PC-9 (cell line): ENCODE measurements around the gene TRMT2A. TPM values are rescaled to one million over a fixed set of nuclear protein-coding genes. Genes with fewer than 3 reads are reported as not detected.

ENCODE experiments used
- BruUV-seq: library from RNA; stranded (reverse); fragments of 400-500 nt; replicated peaks from 2 replicates; lab custom pipeline; 2021; lab: Mats Ljungman, UMichigan
- CTCF ChIA-PET: fragments of 300-600 bp; sonication (Branson Sonifier 250); formaldehyde crosslinking; loops from one replicate; lab custom pipeline; 2022; ENCODE audit warnings: antibody characterized with exemption; lab: Charles Lee
- POLR2A ChIA-PET: fragments of 300-600 bp; sonication (Branson Sonifier 250); formaldehyde crosslinking; loops from one replicate; lab custom pipeline; 2022; ENCODE audit warnings: antibody characterized with exemption; ENCODE audit not compliant: unreplicated experiment; lab: Charles Lee
- DNase-seq, 2 experiments: peaks; one replicate each; pipeline versions ENCODE4 v3.0.0 to v3.0.0-alpha.2; 2015 to 2022; ENCODE audit warnings: mixed read lengths in 1 of 2
- H2AFZ ChIP-seq: fragments of 200-600 bp; sonication (generic); 2 replicates; pipeline ENCODE4 v1.8.1; 2017; ENCODE audit warnings: antibody characterized with exemption
- H3F3A ChIP-seq: fragments of 200-600 bp; sonication (generic); 2 replicates; pipeline ENCODE4 v1.8.1; 2017; ENCODE audit warnings: antibody characterized with exemption, mild to moderate bottlenecking, low read depth; ENCODE audit not compliant: insufficient read depth
- H3K27ac ChIP-seq: fragments of 200-600 bp; sonication (generic); 2 replicates; pipeline ENCODE4 v1.6.1; 2016; ENCODE audit warnings: mixed run types
- H3K27me3 ChIP-seq: fragments of 200-600 bp; sonication (generic); 2 replicates; pipeline ENCODE4 v1.6.1; 2016; ENCODE audit warnings: low read depth, mixed run types; ENCODE audit not compliant: insufficient read depth
- H3K36me3 ChIP-seq: fragments of 200-600 bp; sonication (generic); 2 replicates; pipeline ENCODE4 v1.6.1; 2016; ENCODE audit warnings: low read depth, mixed run types
- H3K4me1 ChIP-seq: fragments of 200-600 bp; sonication (generic); replicated peaks from 2 replicates; pipeline ENCODE4 v1.6.1; 2016; ENCODE audit warnings: mixed run types; ENCODE audit not compliant: insufficient read depth
- H3K4me2 ChIP-seq: fragments of 200-600 bp; sonication (generic); 2 replicates; pipeline ENCODE4 v1.6.1; 2017; ENCODE audit warnings: mixed run types
- H3K4me3 ChIP-seq: fragments of 200-600 bp; sonication (generic); 2 replicates; pipeline ENCODE4 v1.6.1; 2016; ENCODE audit warnings: mixed run types
- H3K79me2 ChIP-seq: fragments of 200-600 bp; sonication (generic); 2 replicates; pipeline ENCODE4 v1.6.1; 2017; ENCODE audit warnings: low read depth, mixed run types
- H3K9me2 ChIP-seq: fragments of 200-600 bp; sonication (generic); 2 replicates; pipeline ENCODE4 v1.8.1; 2017; ENCODE audit warnings: mild to moderate bottlenecking; ENCODE audit not compliant: insufficient read depth
- H3K9me3 ChIP-seq: fragments of 200-600 bp; sonication (generic); 2 replicates; pipeline ENCODE4 v1.8.1; 2016; ENCODE audit warnings: low read depth; ENCODE audit not compliant: insufficient read depth
- H4K20me1 ChIP-seq: fragments of 200-600 bp; sonication (generic); 2 replicates; pipeline ENCODE4 v1.8.1; 2017; ENCODE audit not compliant: insufficient read depth
- CTCF ChIP-seq: fragments of 200-600 bp; sonication (generic); conservative IDR thresholded peaks from 2 replicates; pipeline ENCODE4 v1.6.1; 2017; ENCODE audit warnings: mixed run types, antibody characterized with exemption, mild to moderate bottlenecking, moderate library complexity
- EZH2 ChIP-seq: fragments of 200-600 bp; sonication (generic); IDR thresholded peaks from 2 replicates; pipeline ENCODE4 v1.8.0; 2017; ENCODE audit warnings: antibody characterized with exemption, low read depth
- intact Hi-C: fragments of 100-400 bp; cut with micrococcal nuclease; formaldehyde crosslinking; loops from one replicate; pipeline ENCODE4 v1.10.0; 2022; ENCODE audit not compliant: unreplicated experiment
- total RNA-seq: library from RNA; stranded (reverse); gene quantifications from 2 replicates; pipeline ENCODE4 v1.2.3, GENCODE V29; 2021

The TRMT2A gene
- total RNA-seq, 1 experiment from 2014 or later = 31.5 TPM

GRCh38 chr22:20151276-20151588 is 34.2 kb upstream of the TRMT2A start:
- Histone ChIP-seq H3K27me3 (no peaks in the 10 kb centered on the region), H3K4me3 (no peak overlapping the region), H3K9me3 (no peaks in the 10 kb centered on the region), H3K4me1 (no peaks in the 10 kb centered on the region), H3K4me2 (no peak overlapping the region), H3K27ac (no peak overlapping the region), H3F3A (no peaks in the 10 kb centered on the region), H3K36me3 (no peaks in the 10 kb centered on the region), H3K79me2 (no peaks in the 10 kb centered on the region), H4K20me1 (no peaks in the 10 kb centered on the region), H3K9me2 (no peaks in the 10 kb centered on the region), H2AFZ (no peak overlapping the region)
- no TSS peak for BruUV-seq
- CTCF ChIA-PET = interaction anchor here (0.6 kb wide), 1 partner anchor 463 kb away, joined by 4 read pairs; no protein-coding TSS in a partner anchor
- no peak for DNase-seq
- TF ChIP-seq EZH2 (no peak), CTCF (no peak)
- intact Hi-C loops = loop anchor here (10.0 kb wide), 2 partner anchors 304 to 544 kb away; no protein-coding TSS in a partner anchor
- POLR2A ChIA-PET = no interaction called here

GRCh38 chr22:20150381-20151275 is 33.6 kb upstream of the TRMT2A start, which contains the start of gene CCDC188:
Gene CCDC188 (minus strand): TSS chr22:20151055. CDS start chr22:20150986, 69 bp downstream.
- ChIA-PET CTCF (interaction anchor here (0.6 kb wide), 1 partner anchor 463 kb away, joined by 4 read pairs; no protein-coding TSS in a partner anchor), POLR2A (no interaction called here)
- Histone ChIP-seq H2AFZ (no peak within 1 kb of the TSS), H3K27me3 (no peaks in the 10 kb centered on the region), H3K4me2 (no peak within 1 kb of the TSS), H3K9me2 (no peaks in the 10 kb centered on the region), H3K27ac (no peak within 1 kb of the TSS), H3K79me2 (no peaks in the 10 kb centered on the region), H4K20me1 (no peaks in the 10 kb centered on the region), H3K36me3 (no peaks in the 10 kb centered on the region), H3K4me1 (no peaks in the 10 kb centered on the region), H3K4me3 (no peak within 1 kb of the TSS), H3K9me3 (no peaks in the 10 kb centered on the region), H3F3A (no peaks in the 10 kb centered on the region)
- no peak for DNase-seq
- BruUV-seq = no TSS peak
- TF ChIP-seq CTCF (no peak), EZH2 (no peak)
- intact Hi-C loops = loop anchor here (10.0 kb wide), 2 partner anchors 304 to 544 kb away; no protein-coding TSS in a partner anchor

GRCh38 chr22:20149257-20150250 is 32.5 kb upstream of the TRMT2A start:
- POLR2A ChIA-PET = no interaction called here
- H3K36me3 ChIP-seq = no peaks in the 10 kb centered on the region

More at GRCh38 chr22:20149257-20150250, 32.5 kb upstream of the TRMT2A start:
- H3K4me1 ChIP-seq = no peaks in the 10 kb centered on the region
- intact Hi-C loops = loop anchor here (10.0 kb wide), 2 partner anchors 305 to 545 kb away; no protein-coding TSS in a partner anchor
- no peaks in the 10 kb centered on the region for H3K79me2 ChIP-seq
- no peak overlapping the region for H3K27ac ChIP-seq
- no peaks in the 10 kb centered on the region for H4K20me1 ChIP-seq
- H3K27me3 ChIP-seq = no peaks in the 10 kb centered on the region
- BruUV-seq = no TSS peak
- no peaks in the 10 kb centered on the region for H3K9me3 ChIP-seq
- CTCF ChIA-PET = no interaction called here
- no peak overlapping the region for H3K4me2 ChIP-seq
- H2AFZ ChIP-seq = no peak overlapping the region
- H3K9me2 ChIP-seq = no peaks in the 10 kb centered on the region
- DNase-seq = no peak
- H3K4me3 ChIP-seq = no peak overlapping the region
- no peaks in the 10 kb centered on the region for H3F3A ChIP-seq
- TF ChIP-seq EZH2 (no peak), CTCF (no peak)
